Transverse colon (tissue), 3 donors: ENCODE data around the gene CSNK1A1L.

Experiments
- CTCF ChIP-seq, 5 experiments: fragments of 200-600 bp in 3 of 5; fragments of 450-650 bp in 2 of 5; sonication (generic) in 3 of 5; IDR thresholded peaks; 1 replicate in 2 of 5; 2 replicates in 3 of 5; pipeline ENCODE4 v1.5.1; 2016 to 2017; ENCODE audit warnings: antibody characterized with exemption in 5 of 5, inconsistent platforms in 3 of 5, mild to moderate bottlenecking in 2 of 5, moderate library complexity in 1 of 5
- EP300 ChIP-seq: sonication (generic); formaldehyde crosslinking; IDR thresholded peaks from one replicate; pipeline ENCODE4 v1.6.1; 2017; ENCODE audit warnings: antibody characterized with exemption, low read depth
- POLR2A ChIP-seq: fragments of 450-650 bp; IDR thresholded peaks from one replicate; pipeline ENCODE4 v1.6.1; 2016; ENCODE audit warnings: antibody characterized with exemption, mild to moderate bottlenecking, moderate library complexity

DNA sequence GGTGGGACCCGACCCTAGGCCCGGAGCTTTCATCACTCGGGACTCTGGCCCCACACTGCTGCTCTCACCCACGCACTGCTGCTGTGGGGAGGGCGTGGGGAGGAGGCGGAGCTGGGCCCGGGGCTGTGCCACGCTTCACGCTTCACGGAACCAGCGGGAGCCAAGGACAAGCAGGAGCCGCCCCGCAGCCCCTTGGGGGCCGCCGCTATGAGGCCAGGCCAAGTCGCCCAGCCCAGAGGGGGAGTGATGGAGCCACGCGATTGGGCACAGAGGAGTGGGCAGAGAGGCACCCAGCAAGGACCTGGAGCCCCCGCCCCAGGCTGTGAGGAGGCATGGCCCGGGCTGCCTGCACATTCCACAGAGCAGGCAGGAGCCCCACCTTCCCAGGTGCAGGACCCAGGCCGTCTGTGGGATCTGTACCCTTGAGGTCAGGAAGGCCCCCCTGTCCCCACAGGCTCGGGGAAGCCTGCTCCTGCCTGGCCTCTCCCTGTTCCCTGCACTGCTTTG lies 35.8 kb downstream of the CSNK1A1L start:
- TF ChIP-seq POLR2A = no peak
- no peak for TF ChIP-seq CTCF (IDR thresholded peaks at IDR 0.05)
- TF ChIP-seq EP300 = no peak
